ENCODE data around the gene OXNAD1.

The OXNAD1 gene

DNA sequence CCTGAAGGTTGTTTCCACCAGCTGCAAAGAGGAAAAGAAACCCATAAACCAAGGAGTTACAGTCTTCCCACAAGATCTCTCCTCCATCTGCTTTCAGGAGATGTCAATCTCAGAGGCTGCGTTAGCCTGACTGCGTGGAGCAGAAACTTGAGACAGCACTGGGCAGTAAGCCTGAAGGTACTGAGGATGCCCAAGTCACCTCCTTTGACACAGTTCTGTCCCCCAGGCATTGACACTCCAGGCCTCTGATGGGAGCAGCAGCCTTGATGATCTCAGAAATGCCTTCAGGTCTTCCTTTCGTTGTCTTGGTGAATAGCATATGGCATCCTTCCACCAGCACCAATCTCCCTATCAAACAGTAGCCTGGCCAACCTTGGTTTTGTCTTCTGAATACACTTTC lies 89.3 kb downstream of the OXNAD1 start:
- DNase-seq (ENCODE audit: low read depth in 2 of 2, low spot score in 1 of 2) = no peak

All from stimulated activated CD8-positive, alpha-beta memory T cell treated with anti-CD3 and anti-CD28 coated beads, Interleukin-4, amount 100 ng/mL, for 4 hours (primary cell).